Common myeloid progenitor, CD34-positive (primary cell): ENCODE data around the gene ABHD4.
"Not testable (repeated sequence)": the region's sequence is repeated elsewhere in the genome, so short reads cannot be mapped to it uniquely, and the experiment has no call there.

Experiments
- CTCF ChIA-PET: fragments of 350-600 bp; sonication (Branson Sonifier 250); formaldehyde crosslinking; loops from one replicate; lab custom pipeline; 2021; ENCODE audit warnings: antibody characterized with exemption; lab: Charles Lee
- POLR2A ChIA-PET: fragments of 350-600 bp; sonication (Branson Sonifier 250); formaldehyde crosslinking; loops from one replicate; lab custom pipeline; 2021; ENCODE audit warnings: antibody characterized with exemption; lab: Charles Lee
- DNase-seq, 3 donors: peaks; one replicate each; pipeline versions ENCODE4 v3.0.0 to v3.0.0-alpha.2; 2013
- H3K27ac ChIP-seq, 2 experiments: 1 replicate in 1 of 2; 2 replicates in 1 of 2; pipeline ENCODE4 v1.7.0; 2013; ENCODE audit warnings: inconsistent platforms in 2 of 2, low read length in 2 of 2, mild to moderate bottlenecking in 2 of 2, low read depth in 1 of 2, moderate library complexity in 1 of 2; ENCODE audit not compliant: severe bottlenecking in 2 of 2, insufficient read depth in 1 of 2, poor library complexity in 1 of 2
- H3K27me3 ChIP-seq, 5 experiments: replicated peaks in 2 of 5; 1 replicate in 3 of 5; 2 replicates in 2 of 5; pipeline versions ENCODE4 v1.6.1 to v1.7.0; 2013; ENCODE audit warnings: low read length in 4 of 5, mild to moderate bottlenecking in 2 of 5, moderate library complexity in 2 of 5, inconsistent platforms in 1 of 5; ENCODE audit not compliant: insufficient read depth in 5 of 5, control insufficient read depth in 4 of 5
- H3K36me3 ChIP-seq, 4 experiments: 1 replicate in 2 of 4; 2 replicates in 2 of 4; pipeline versions ENCODE4 v1.6.1 to v1.7.0; 2013; ENCODE audit warnings: low read length in 3 of 4, control low read depth in 1 of 4, mild to moderate bottlenecking in 1 of 4; ENCODE audit not compliant: control insufficient read depth in 4 of 4, insufficient read depth in 4 of 4
- H3K4me1 ChIP-seq, 4 experiments: 1 replicate in 3 of 4; 2 replicates in 1 of 4; pipeline versions ENCODE4 v1.6.1 to v1.7.1; 2013; ENCODE audit warnings: low read length in 3 of 4, mild to moderate bottlenecking in 3 of 4, control low read depth in 1 of 4, inconsistent platforms in 1 of 4, moderate library complexity in 1 of 4; ENCODE audit not compliant: control insufficient read depth in 4 of 4, insufficient read depth in 4 of 4; ENCODE audit errors: control extremely low read depth in 1 of 4
- H3K4me3 ChIP-seq, 7 experiments: 1 replicate in 4 of 7; 2 replicates in 3 of 7; pipeline versions ENCODE4 v1.5.1 to v1.7.0; 2013; ENCODE audit warnings: mild to moderate bottlenecking in 7 of 7, low read length in 6 of 7, moderate library complexity in 6 of 7, inconsistent platforms in 2 of 7, low read depth in 2 of 7, control low read depth in 1 of 7; ENCODE audit not compliant: insufficient read depth in 4 of 7, control insufficient read depth in 1 of 7; ENCODE audit errors: extremely low read depth in 1 of 7
- H3K9me3 ChIP-seq, 5 experiments: 1 replicate in 4 of 5; 2 replicates in 1 of 5; pipeline versions ENCODE4 v1.6.1 to v1.7.1; 2013; ENCODE audit warnings: low read length in 4 of 5, mild to moderate bottlenecking in 2 of 5, inconsistent platforms in 1 of 5, low read depth in 1 of 5, moderate library complexity in 1 of 5; ENCODE audit not compliant: control insufficient read depth in 4 of 5, insufficient read depth in 2 of 5; ENCODE audit errors: control extremely low read depth in 1 of 5
- WGBS: methylation state at CpG from one replicate; pipeline ENCODE4 v1.1.5; 2013; ENCODE audit not compliant: insufficient coverage; 5-methylcytosine and 5-hydroxymethylcytosine counted together

ABHD4 gene

GRCh38 chr14:22630066-22630465 lies 32.0 kb downstream of the ABHD4 start:
- H3K27me3 ChIP-seq: no peaks in the 10 kb centered on the region
- CTCF ChIA-PET: interaction anchor here (1.0 kb wide), 1 partner anchor 21 kb away, joined by 3 read pairs; no protein-coding TSS in a partner anchor
- no peak for DNase-seq
- H3K36me3 ChIP-seq: no peaks in the 10 kb centered on the region
- POLR2A ChIA-PET: no interaction called here
- H3K27ac ChIP-seq: no peak overlapping the region
- H3K9me3 ChIP-seq: peaks cover 0 to 9% (median 4%) of the 10 kb centered on the region in 5 experiments
- H3K4me3 ChIP-seq: no peak overlapping the region
- WGBS: 95% methylated on average over 3 of the region's 3 CpGs
- no peaks in the 10 kb centered on the region for H3K4me1 ChIP-seq

GRCh38 chr14:22630486-22630885 lies 32.4 kb downstream of the ABHD4 start:
- H3K4me1 ChIP-seq: no peaks in the 10 kb centered on the region
- ChIA-PET CTCF (interaction anchor here (1.0 kb wide), 1 partner anchor 21 kb away, joined by 3 read pairs; no protein-coding TSS in a partner anchor), POLR2A (no interaction called here)
- H3K4me3 ChIP-seq: no peak overlapping the region
- H3K27me3 ChIP-seq: no peaks in the 10 kb centered on the region
- no peak overlapping the region for H3K27ac ChIP-seq
- no peaks in the 10 kb centered on the region for H3K36me3 ChIP-seq
- no peak for DNase-seq
- H3K9me3 ChIP-seq: peaks cover 0 to 9% (median 4%) of the 10 kb centered on the region in 5 experiments
- 91% methylated on average over 1 of the region's 2 CpGs for WGBS

GRCh38 chr14:22634233-22634900 lies 36.3 kb downstream of the ABHD4 start:
- ChIA-PET CTCF (interaction anchor here (1.9 kb wide), 1 partner anchor 10 kb away, joined by 7 read pairs; the partner anchor contains the start of gene OR6J1), POLR2A (no interaction called here)
- 94% methylated on average over 8 of the region's 8 CpGs for WGBS
- Histone ChIP-seq H3K4me3 (no peak overlapping the region), H3K4me1 (no peaks in the 10 kb centered on the region), H3K27ac (no peak overlapping the region), H3K27me3 (no peaks in the 10 kb centered on the region), H3K9me3 (peaks cover 0 to 9% (median 4%) of the 10 kb centered on the region in 5 experiments), H3K36me3 (no peaks in the 10 kb centered on the region)
- DNase-seq: no peak

GRCh38 chr14:22635980-22636379 lies 37.9 kb downstream of the ABHD4 start:
- POLR2A ChIA-PET: not testable (repeated sequence)
- CTCF ChIA-PET: interaction anchor here (0.9 kb wide), 1 partner anchor 65 kb away, joined by 3 read pairs; no protein-coding TSS in a partner anchor
- WGBS: no CpG with 5 or more reads among the region's 1 CpG

GRCh38 chr14:22640192-22640591 lies 42.1 kb downstream of the ABHD4 start:
- Histone ChIP-seq H3K9me3 (no peaks in the 10 kb centered on the region), H3K4me1 (no peaks in the 10 kb centered on the region), H3K4me3 (no peak overlapping the region), H3K36me3 (no peaks in the 10 kb centered on the region), H3K27me3 (peaks cover 0 to 2% (median 0%) of the 10 kb centered on the region in 5 experiments), H3K27ac (no peak overlapping the region)
- ChIA-PET POLR2A (no interaction called here), CTCF (no interaction called here)
- DNase-seq: no peak

More at GRCh38 chr14:22635980-22636379, 37.9 kb downstream of the ABHD4 start:
- not testable (repeated sequence) for H3K27ac ChIP-seq, H3K4me3 ChIP-seq, H3K36me3 ChIP-seq, H3K27me3 ChIP-seq, DNase-seq, H3K4me1 ChIP-seq, H3K9me3 ChIP-seq

GRCh38 chr14:22641846-22642245 lies 43.7 kb downstream of the ABHD4 start:
- WGBS: 88% methylated on average over 2 of the region's 3 CpGs
- H3K9me3 ChIP-seq: no peaks in the 10 kb centered on the region
- DNase-seq: no peak
- CTCF ChIA-PET: interaction anchor here (0.9 to 3.4 kb wide), 11 partner anchors 10 to 86 kb away, joined by 3 to 13 read pairs (median 3); no protein-coding TSS in a partner anchor
- POLR2A ChIA-PET: no interaction called here
- peaks cover 0 to 2% (median 0%) of the 10 kb centered on the region in 5 experiments for H3K27me3 ChIP-seq
- no peak overlapping the region for H3K27ac ChIP-seq
- H3K4me3 ChIP-seq: no peak overlapping the region
- H3K4me1 ChIP-seq: no peaks in the 10 kb centered on the region
- H3K36me3 ChIP-seq: no peaks in the 10 kb centered on the region

- Histone ChIP-seq H3K9me3 (no peaks in the 10 kb centered on the region), H3K27ac (no peak within 1 kb of the TSS), H3K27me3 (peaks cover 0 to 2% (median 0%) of the 10 kb centered on the region in 5 experiments), H3K4me3 (no peak within 1 kb of the TSS), H3K4me1 (no peaks in the 10 kb centered on the region), H3K36me3 (no peaks in the 10 kb centered on the region)
- 63% methylated on average over 1 of the region's 1 CpG for WGBS
- POLR2A ChIA-PET: interaction anchor here (0.7 kb wide), 1 partner anchor 90 kb away, joined by 3 read pairs; no protein-coding TSS in a partner anchor
- CTCF ChIA-PET: interaction anchor here (0.6 to 3.8 kb wide), 18 partner anchors 8 to 327 kb away, joined by 3 to 25 read pairs (median 4); partner anchors contain the start of genes ABHD4 and DAD1
- no peak for DNase-seq
Measured at GRCh38 chr14:22644305-22644635, 46.2 kb downstream of the ABHD4 start, which contains the start of gene OR6J1. OR6J1 (minus strand) TSS chr14:22644352; CDS start chr14:22634811, 9,541 bp downstream.
